ENCODE results near the gene HCFC1. TPM values are rescaled to one million over a fixed set of nuclear protein-coding genes. Genes with fewer than 3 reads are reported as not detected.

The HCFC1 gene
- total RNA-seq, 1 experiment from 2014 or later, result 22.6 TPM

GRCh38 chrX:153903991-153904957, 67.3 kb downstream of the HCFC1 start, which contains the start of gene AVPR2:
TSS of gene AVPR2 (plus strand) at chrX:153904673. CDS start at chrX:153905146, 473 bp downstream.
- DNase-seq (ENCODE audit: low read depth, low spot score), result no peak
- in situ Hi-C loops (cut with HindIII; ENCODE audit: low pct_unique_long_range_greater_than_20kb, low sequenced_read_pairs), result no loop called here

GRCh38 chrX:153903238-153903980, 68.2 kb downstream of the HCFC1 start:
- in situ Hi-C loops (cut with HindIII; ENCODE audit: low pct_unique_long_range_greater_than_20kb, low sequenced_read_pairs), result no loop called here
- DNase-seq (ENCODE audit: low read depth, low spot score), result no peak

- in situ Hi-C loops (cut with HindIII; ENCODE audit: low pct_unique_long_range_greater_than_20kb, low sequenced_read_pairs), result no loop called here
- DNase-seq (ENCODE audit: low read depth, low spot score), result no peak
Observed at GRCh38 chrX:153902385-153902784, 69.2 kb downstream of the HCFC1 start.

GRCh38 chrX:153901753-153902140, 69.9 kb downstream of the HCFC1 start:
- in situ Hi-C loops (cut with HindIII; ENCODE audit: low pct_unique_long_range_greater_than_20kb, low sequenced_read_pairs), result no loop called here

GRCh38 chrX:153900831-153901752, 70.5 kb downstream of the HCFC1 start:
- in situ Hi-C loops (cut with HindIII; ENCODE audit: low pct_unique_long_range_greater_than_20kb, low sequenced_read_pairs), result no loop called here
- DNase-seq (ENCODE audit: low read depth, low spot score), result peak; percentile 94

More at GRCh38 chrX:153901753-153902140, 69.9 kb downstream of the HCFC1 start:
- DNase-seq (ENCODE audit: low read depth, low spot score), result no peak

- in situ Hi-C loops (cut with HindIII; ENCODE audit: low pct_unique_long_range_greater_than_20kb, low sequenced_read_pairs), result no loop called here
- no peak for DNase-seq (ENCODE audit: low read depth, low spot score)
Observed at GRCh38 chrX:153897899-153898298, 73.7 kb downstream of the HCFC1 start.

Small RNA genes within 50 kb of the gene (small RNA-seq; reads per million reads assigned to genes)
- 0 reads per million in 2 experiments for gene MIR3202-1

Other genes starting within 250 kb of the HCFC1 start
- 363 and 424 TPM in 2 replicates for gene BCAP31, start 247.4 kb downstream of the HCFC1 start, total RNA-seq (2014; rRNA removed; shearing (Covaris generic))
- 39.1 and 43.5 TPM in 2 replicates for gene ABCD1, start 247.0 kb downstream of the HCFC1 start, total RNA-seq (2014; rRNA removed; shearing (Covaris generic))
- gene PLXNB3, start 207.6 kb downstream of the HCFC1 start, total RNA-seq (2014; rRNA removed; shearing (Covaris generic)), result 2.7 and 4.8 TPM in 2 replicates
- gene SRPK3, start 190.8 kb downstream of the HCFC1 start, total RNA-seq (2014; rRNA removed; shearing (Covaris generic)), result 0.05 TPM in 1 of 2 replicates, not detected in the other
- 87.1 and 93.3 TPM in 2 replicates for gene IDH3G, start 177.4 kb downstream of the HCFC1 start, total RNA-seq (2014; rRNA removed; shearing (Covaris generic))
- gene SSR4, start 177.2 kb downstream of the HCFC1 start, total RNA-seq (2014; rRNA removed; shearing (Covaris generic)), result 382 and 384 TPM in 2 replicates
- gene PDZD4, start 141.3 kb downstream of the HCFC1 start, total RNA-seq (2014; rRNA removed; shearing (Covaris generic)), result 14.6 and 15.2 TPM in 2 replicates
- gene L1CAM, start 85.6 kb downstream of the HCFC1 start, total RNA-seq (2014; rRNA removed; shearing (Covaris generic)), result 58.4 and 78.9 TPM in 2 replicates
- gene AVPR2, start 67.1 kb downstream of the HCFC1 start, total RNA-seq (2014; rRNA removed; shearing (Covaris generic)), result 0.26 and 0.27 TPM in 2 replicates
- gene ARHGAP4, start 45.6 kb downstream of the HCFC1 start, total RNA-seq (2014; rRNA removed; shearing (Covaris generic)), result 15.0 and 17.5 TPM in 2 replicates
- 85.7 and 96.4 TPM in 2 replicates for gene NAA10, start 36.8 kb downstream of the HCFC1 start, total RNA-seq (2014; rRNA removed; shearing (Covaris generic))
- gene RENBP, start 27.2 kb downstream of the HCFC1 start, total RNA-seq (2014; rRNA removed; shearing (Covaris generic)), result 12.3 and 13.4 TPM in 2 replicates
- 5.8 and 7.6 TPM in 2 replicates for gene TMEM187, start 936 bp upstream of the HCFC1 start, total RNA-seq (2014; rRNA removed; shearing (Covaris generic))
- 45.1 and 52.6 TPM in 2 replicates for gene IRAK1, start 48.1 kb upstream of the HCFC1 start, total RNA-seq (2014; rRNA removed; shearing (Covaris generic))
- gene MECP2, start 125.9 kb upstream of the HCFC1 start, total RNA-seq (2014; rRNA removed; shearing (Covaris generic)), result 57.0 and 65.5 TPM in 2 replicates
- gene OPN1LW, start 172.4 kb upstream of the HCFC1 start, total RNA-seq (2014; rRNA removed; shearing (Covaris generic)), result not detected in 2 replicates
- gene OPN1MW, start 210.8 kb upstream of the HCFC1 start, total RNA-seq (2014; rRNA removed; shearing (Covaris generic)), result not detected in 2 replicates
- gene OPN1MW2, start 247.9 kb upstream of the HCFC1 start, total RNA-seq (2014; rRNA removed; shearing (Covaris generic)), result not detected in 2 replicates